HFFc6 (cell line): Measurements from ENCODE around the gene ZBTB16. TPM values are rescaled to one million over a fixed set of nuclear protein-coding genes. Genes with fewer than 3 reads are reported as not detected.

Experiments
- DNase-seq: peaks from one replicate; pipeline ENCODE4 v3.0.0-alpha.2; 2018
- H3K27ac Mint-ChIP-seq: 2 replicates; pipeline ENCODE4 v1.8.0; 2020; ENCODE audit warnings: mild to moderate bottlenecking, mixed read lengths
- H3K27me3 Mint-ChIP-seq: 2 replicates; pipeline ENCODE4 v1.8.0; 2021; ENCODE audit warnings: mild to moderate bottlenecking, moderate library complexity, mixed read lengths; ENCODE audit not compliant: insufficient read depth
- H3K36me3 Mint-ChIP-seq: 2 replicates; pipeline ENCODE4 v1.8.0; 2021; ENCODE audit warnings: low read depth, mixed read lengths
- H3K4me1 Mint-ChIP-seq: 2 replicates; pipeline ENCODE4 v1.8.0; 2020; ENCODE audit warnings: low read depth, mixed read lengths
- H3K4me3 Mint-ChIP-seq: 2 replicates; pipeline ENCODE4 v1.8.0; 2020; ENCODE audit warnings: mild to moderate bottlenecking, moderate library complexity, mixed read lengths
- H3K9me3 Mint-ChIP-seq: 2 replicates; pipeline ENCODE4 v1.8.0; 2020; ENCODE audit warnings: mild to moderate bottlenecking, mixed read lengths
- total RNA-seq, 6 experiments: library from RNA; stranded (reverse); fragmentation: NEBNext Ultra II Directional; extraction: Animal tissue kit (Norgen Biotek cat#: 25700); gene quantifications; 2 replicates in 1 of 6; 3 replicates in 5 of 6; pipeline ENCODE4 v1.2.3, GENCODE V29; 2021
- TF ChIP-seq, protein P1 (sequence below): fragments of 200-600 bp; sonication (generic); IDR thresholded peaks from 2 replicates; pipeline ENCODE4 v1.5.0; 2021; ENCODE audit warnings: antibody characterized with exemption, mild to moderate bottlenecking

Gene ZBTB16
- total RNA-seq, 6 experiments from 2014 or later = not detected

GRCh38 chr11:114196997-114197703 is 137.6 kb downstream of the ZBTB16 start:
- Mint-ChIP-seq H3K9me3 (no peaks in the 10 kb centered on the region; the same call in 1 of the 2 replicates), H3K4me3 (no peak overlapping the region), H3K36me3 (no peaks in the 10 kb centered on the region), H3K4me1 (peaks cover 7% of the 10 kb centered on the region; the same call in 1 of the 2 replicates), H3K27me3 (peaks cover 29% of the 10 kb centered on the region), H3K27ac (no peak overlapping the region)
- no peak for DNase-seq
- TF ChIP-seq, protein P1, sequence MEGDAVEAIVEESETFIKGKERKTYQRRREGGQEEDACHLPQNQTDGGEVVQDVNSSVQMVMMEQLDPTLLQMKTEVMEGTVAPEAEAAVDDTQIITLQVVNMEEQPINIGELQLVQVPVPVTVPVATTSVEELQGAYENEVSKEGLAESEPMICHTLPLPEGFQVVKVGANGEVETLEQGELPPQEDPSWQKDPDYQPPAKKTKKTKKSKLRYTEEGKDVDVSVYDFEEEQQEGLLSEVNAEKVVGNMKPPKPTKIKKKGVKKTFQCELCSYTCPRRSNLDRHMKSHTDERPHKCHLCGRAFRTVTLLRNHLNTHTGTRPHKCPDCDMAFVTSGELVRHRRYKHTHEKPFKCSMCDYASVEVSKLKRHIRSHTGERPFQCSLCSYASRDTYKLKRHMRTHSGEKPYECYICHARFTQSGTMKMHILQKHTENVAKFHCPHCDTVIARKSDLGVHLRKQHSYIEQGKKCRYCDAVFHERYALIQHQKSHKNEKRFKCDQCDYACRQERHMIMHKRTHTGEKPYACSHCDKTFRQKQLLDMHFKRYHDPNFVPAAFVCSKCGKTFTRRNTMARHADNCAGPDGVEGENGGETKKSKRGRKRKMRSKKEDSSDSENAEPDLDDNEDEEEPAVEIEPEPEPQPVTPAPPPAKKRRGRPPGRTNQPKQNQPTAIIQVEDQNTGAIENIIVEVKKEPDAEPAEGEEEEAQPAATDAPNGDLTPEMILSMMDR = no peak

GRCh38 chr11:114197799-114198500 is 138.4 kb downstream of the ZBTB16 start:
- Mint-ChIP-seq H3K9me3 (no peaks in the 10 kb centered on the region), H3K27ac (no peak overlapping the region), H3K4me1 (peaks cover 7% of the 10 kb centered on the region; the same call in 1 of the 2 replicates), H3K4me3 (no peak overlapping the region), H3K36me3 (no peaks in the 10 kb centered on the region), H3K27me3 (peaks cover 30% of the 10 kb centered on the region)
- TF ChIP-seq, protein P1 = no peak
- peak; percentile 38 for DNase-seq

GRCh38 chr11:114199051-114199450 is 139.5 kb downstream of the ZBTB16 start:
- DNase-seq = no peak
- TF ChIP-seq, protein P1 = no peak
- H3K9me3 Mint-ChIP-seq = no peaks in the 10 kb centered on the region
- H3K4me1 Mint-ChIP-seq = peaks cover 7% of the 10 kb centered on the region; the same call in 1 of the 2 replicates
- no peak overlapping the region for H3K4me3 Mint-ChIP-seq
- peaks cover 27% of the 10 kb centered on the region for H3K27me3 Mint-ChIP-seq
- H3K27ac Mint-ChIP-seq = no peak overlapping the region
- no peaks in the 10 kb centered on the region for H3K36me3 Mint-ChIP-seq

DNA sequence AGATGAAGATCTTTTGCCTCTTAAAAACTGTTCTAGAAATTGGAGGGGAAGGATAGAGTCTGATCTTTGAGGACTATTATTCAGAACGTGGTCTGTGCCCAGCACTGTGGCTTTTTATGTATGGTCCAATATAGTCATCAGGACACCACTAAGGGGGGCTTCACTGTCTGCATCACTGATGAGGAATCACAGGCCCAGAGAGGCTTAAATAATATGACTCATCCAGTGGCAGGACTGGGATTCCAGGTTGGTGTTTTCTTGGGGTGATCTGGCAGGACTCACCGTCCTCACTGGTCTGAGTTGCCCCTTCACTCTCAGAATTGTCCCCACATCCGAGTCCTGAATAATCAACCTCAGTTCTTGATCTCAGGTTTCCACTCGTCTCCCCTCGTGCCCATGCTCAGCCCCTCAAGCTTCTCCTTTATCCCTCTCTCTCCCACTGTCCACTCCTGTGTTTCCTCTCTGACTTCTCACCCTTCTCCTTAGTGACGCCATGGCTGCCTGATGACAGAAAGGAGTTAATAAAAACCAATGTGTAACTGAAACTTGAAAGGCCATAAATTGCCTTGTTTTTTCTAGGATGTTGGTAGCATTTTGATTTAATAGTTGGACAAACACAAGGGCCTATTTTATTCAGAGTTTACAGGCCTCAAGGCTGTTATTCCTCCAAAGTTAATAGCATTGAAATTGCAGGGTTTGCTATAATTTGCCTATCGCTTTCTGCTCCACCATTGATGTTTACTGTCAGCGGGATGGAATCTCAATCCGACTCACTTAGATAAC is 141.0 kb downstream of the ZBTB16 start:
- no peak overlapping the region for H3K27ac Mint-ChIP-seq
- no peaks in the 10 kb centered on the region for H3K36me3 Mint-ChIP-seq
- H3K4me3 Mint-ChIP-seq = no peak overlapping the region
- peaks cover 7% of the 10 kb centered on the region; the same call in 1 of the 2 replicates for H3K4me1 Mint-ChIP-seq
- TF ChIP-seq, protein P1 = no peak
- DNase-seq = no peak
- peaks cover 33% of the 10 kb centered on the region for H3K27me3 Mint-ChIP-seq
- no peaks in the 10 kb centered on the region for H3K9me3 Mint-ChIP-seq

- Mint-ChIP-seq H3K4me3 (no peak overlapping the region), H3K4me1 (peaks cover 7% of the 10 kb centered on the region; the same call in 1 of the 2 replicates), H3K36me3 (no peaks in the 10 kb centered on the region), H3K9me3 (no peaks in the 10 kb centered on the region), H3K27me3 (peaks cover 33% of the 10 kb centered on the region), H3K27ac (no peak overlapping the region)
- no peak for DNase-seq
- TF ChIP-seq, protein P1 = no peak
These were observed 141.7 kb downstream of the ZBTB16 start for GRCh38 chr11:114201219-114201618.
